Non-pigmented ciliary epithelial cell (primary cell): ENCODE data around the gene APEX1.
"Not testable (repeated sequence)": the region's sequence is repeated elsewhere in the genome, so short reads cannot be mapped to it uniquely, and the experiment has no call there.

Source experiments
- DNase-seq: peaks from one replicate; pipeline ENCODE4 v3.0.0-alpha.2; 2010; ENCODE audit warnings: low read depth

APEX1 gene

DNA sequence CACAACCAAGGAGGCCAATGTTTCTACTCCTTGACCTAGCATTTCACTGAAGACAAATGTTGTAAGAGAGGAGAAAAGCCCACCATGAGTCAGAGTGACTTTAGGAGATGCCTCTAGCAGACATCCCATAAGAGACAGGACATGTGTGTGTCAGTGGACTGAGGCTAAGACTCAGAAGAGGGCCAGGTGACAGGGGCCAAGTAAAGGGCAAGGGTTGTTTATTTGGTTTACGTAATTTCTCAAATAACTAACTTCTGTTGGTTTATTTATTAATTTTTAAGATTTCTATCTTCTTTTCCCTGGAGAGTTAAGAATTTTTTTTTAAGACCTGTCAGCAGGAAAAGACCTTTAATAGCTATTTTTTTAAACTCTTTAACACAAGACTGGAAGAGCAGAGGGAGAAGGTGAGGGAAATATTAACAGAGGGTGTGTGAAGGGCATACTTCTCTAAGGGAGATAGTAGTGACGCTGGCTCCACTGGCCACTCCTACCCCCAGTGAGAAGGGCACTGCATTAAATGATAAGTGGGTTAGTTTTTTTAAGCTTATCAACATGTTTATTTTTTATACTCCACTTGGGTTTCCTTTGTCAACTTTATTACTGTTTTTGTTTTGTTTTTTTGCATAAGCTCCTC, 17.6 kb downstream of the APEX1 start:
- no peak for DNase-seq

- no peak for DNase-seq
These were observed 21.8 kb downstream of the APEX1 start for GRCh38 chr14:20476776-20477175.

DNA sequence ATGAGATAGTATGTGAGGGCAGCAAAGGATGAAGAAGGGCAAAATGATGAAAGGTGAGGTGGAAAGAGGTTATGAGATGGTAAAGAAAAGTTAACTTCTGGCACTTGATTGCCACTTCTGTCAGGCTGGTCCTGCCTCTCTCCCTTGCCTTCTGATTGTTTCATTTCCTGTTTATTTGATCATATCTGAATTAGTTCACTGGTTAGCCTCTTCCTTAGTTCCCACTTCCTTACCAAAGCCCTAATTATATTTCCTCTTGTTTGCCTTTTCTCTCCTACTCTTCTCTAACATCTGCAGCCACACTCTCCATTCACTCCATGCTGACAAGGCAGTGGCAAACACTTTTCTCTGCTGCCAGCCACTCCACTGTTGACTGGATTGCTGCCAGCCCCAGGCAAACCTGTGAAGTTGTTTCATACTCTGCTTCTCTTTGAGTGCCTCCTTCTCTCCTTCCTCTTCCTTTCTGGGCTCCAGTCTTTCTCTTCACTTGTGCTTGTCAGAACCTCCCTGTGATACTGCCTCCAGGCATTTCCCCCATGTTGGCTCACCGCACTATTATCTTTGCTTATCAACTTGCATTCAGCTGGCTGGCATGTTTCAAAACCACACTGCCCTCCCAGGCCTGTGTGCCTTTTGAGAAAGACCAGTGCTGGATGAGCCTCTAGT, 22.3 kb downstream of the APEX1 start:
- no peak for DNase-seq

- no peak for DNase-seq
These were observed 23.9 kb downstream of the APEX1 start for GRCh38 chr14:20478894-20479293.

- no peak for DNase-seq
These were observed 27.4 kb downstream of the APEX1 start for GRCh38 chr14:20482382-20482781.

GRCh38 chr14:20485900-20486299, 30.9 kb downstream of the APEX1 start:
- no peak for DNase-seq

DNA sequence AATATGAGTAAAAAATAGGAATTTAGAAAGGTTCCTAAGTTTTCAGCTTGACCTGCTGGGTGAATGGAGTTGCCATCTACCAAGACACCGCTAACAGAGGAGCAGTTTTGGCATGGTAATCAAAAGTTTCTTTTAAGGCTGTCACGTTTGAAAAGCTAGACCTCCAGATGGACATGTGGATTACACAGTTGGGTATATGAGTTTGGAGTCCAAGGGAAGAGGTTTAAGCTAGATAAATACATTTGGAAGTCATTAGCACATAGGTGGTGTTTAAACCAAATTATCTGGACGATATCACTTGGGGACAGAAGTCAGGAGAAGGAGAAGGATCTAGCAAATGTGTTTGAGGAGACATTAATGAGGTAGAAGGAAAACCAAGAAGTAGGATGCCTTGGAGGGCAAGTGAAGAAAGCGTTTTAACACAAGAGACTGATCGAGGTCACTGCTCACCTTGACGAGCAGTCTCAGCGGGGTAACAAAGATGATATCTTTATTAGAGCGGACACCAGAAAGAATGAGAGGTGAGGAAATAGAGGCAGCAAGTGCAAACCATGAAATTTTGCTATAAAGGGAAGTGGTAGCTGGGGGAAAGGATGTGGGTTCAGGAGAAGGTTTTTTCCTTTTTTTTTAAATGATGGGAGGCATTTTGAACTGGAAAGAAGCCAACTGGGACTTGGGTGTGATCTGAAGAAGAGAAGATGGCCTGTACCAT, 31.8 kb downstream of the APEX1 start:
- no peak for DNase-seq

DNA sequence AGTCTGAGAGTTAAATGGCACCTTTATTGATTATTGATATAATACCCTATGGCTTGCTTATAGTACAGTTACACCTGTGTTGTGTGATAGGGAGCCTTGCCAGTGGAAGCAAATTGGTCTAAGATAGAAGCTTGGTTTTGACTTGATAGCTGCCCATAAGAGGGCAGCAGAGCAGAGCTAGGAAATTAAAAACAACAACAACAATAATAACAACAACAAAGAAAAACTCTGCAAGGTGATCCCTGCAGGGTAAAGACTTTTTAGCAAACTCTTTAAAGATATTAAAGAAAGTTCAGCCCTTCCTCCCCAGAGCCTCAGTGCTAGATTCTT, 32.3 kb downstream of the APEX1 start:
- no peak for DNase-seq

DNA sequence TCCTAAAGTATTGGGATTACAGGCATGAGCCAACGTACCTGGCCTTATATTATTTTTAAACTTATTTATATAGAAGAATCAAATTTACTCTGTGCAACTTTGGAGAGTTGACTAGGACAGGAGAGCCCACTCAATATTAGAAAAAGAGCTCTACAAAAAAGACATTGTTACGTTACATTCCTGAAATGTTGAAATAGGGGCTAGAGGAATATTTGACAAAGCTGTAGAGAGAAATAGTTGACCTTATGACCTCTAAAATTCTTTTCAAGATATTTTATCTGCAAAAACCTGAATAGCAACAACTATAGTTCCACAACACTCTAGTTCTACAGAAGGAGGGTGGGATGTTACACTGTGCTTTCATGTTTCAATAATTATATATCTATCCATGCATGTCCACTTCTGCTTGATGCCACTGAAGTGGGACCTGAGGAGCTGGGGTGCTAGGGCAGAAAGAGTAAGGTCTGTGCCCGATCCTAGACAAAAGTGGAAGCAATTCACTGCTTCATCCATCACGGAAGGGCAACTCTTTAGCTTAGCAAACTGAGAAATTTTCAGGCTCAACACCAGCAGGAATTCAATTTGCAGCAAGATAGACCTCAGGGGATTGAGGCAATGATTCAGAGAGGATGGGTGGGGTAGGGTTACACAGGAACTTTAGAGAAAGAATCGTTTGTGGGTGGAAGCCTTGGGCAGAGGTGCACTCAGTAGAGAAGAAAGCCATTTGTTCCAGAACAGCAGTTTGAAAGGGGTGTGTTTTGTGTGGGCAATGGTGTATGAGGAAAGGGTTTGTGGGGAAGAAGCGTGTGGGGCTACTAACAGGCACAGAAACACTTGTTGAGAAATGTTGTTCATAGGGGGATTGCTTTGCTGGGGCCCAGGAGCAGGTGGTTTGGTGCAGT, 34.3 kb downstream of the APEX1 start:
- DNase-seq: no peak

GRCh38 chr14:20490563-20490962, 35.5 kb downstream of the APEX1 start:
- no peak for DNase-seq

- DNase-seq: no peak
These were observed 37.5 kb downstream of the APEX1 start for GRCh38 chr14:20492486-20492885.

GRCh38 chr14:20493634-20494033, 38.6 kb downstream of the APEX1 start:
- DNase-seq: no peak

DNA sequence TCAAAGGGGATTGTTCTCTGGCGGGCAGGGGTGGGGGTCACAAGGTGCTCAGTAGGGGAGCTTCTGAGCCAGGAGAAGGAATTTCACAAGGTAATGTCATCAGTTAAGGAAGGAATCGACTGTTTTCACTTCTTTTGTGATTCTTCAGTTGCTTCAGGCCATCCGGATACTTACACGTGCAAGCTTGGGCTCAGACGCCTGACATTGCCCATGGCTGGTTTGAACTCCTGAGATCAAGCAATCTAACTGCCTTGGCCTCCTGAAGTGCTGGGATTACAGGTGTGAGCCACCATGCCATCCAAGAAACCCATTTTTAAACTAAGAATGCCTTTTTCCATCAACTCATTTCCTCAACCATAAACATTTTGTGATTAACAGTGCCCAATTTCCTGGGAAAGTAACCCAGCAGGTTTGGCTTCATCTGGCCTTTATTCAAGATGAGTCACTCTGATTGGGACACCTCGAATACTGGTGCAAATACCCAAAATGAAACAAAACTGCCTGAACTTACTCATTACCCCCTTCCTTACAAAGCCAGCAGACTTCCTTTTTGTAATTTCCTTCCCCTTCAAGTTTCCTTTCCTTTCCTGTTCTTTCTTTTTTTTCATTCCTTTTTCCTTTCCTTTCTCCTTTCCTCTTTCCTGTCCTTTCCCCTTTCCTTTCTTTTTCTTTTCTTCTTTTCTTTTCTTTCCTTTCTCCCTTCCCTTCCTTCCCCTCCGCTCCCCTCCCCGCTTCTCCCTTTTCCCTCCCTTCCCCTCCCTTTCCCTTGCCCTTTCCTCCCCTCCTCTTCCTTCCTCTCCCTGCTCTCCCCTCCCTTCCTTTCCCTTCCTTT, 40.1 kb downstream of the APEX1 start:
- no peak for DNase-seq

DNA sequence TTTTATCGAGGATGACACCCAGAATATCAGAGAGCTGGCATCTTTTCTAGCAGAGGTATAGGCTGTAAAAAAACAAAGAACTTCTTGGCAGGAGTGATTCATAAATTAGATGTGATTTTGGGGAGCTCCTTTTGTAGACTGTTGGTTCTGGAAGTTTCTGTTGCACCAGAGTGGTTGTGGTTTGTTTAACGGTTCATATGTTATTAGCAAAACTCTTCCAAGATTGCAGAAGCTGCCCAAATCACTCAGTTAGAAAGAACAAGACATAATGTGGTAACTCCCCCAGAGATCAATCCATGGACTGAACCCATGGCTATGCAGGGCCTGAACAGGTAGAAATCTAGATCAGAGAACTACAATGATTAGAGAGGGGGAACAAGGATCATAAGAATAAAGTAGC, 43.6 kb downstream of the APEX1 start:
- DNase-seq: no peak

DNA sequence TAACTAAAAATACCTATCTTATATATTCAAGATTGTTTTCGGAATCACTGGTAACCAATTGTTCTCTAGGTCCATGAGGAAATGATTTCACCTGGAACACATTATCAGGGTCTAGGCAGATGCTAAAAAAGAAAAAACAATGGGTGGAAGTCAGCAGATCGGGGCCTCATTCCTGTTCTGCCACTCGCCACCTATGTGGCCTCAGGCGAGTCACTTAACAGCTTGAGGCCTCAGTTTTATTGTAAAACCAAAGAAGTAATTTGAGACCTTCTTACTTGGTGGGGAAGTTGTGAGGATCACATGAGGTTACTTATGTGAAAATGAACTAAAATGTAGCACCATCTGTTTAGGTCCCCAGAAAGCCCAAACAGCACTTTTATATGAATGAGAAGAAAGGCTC, 44.1 kb downstream of the APEX1 start:
- DNase-seq: no peak

GRCh38 chr14:20499881-20500280, 44.9 kb downstream of the APEX1 start:
- no peak for DNase-seq

- no peak for DNase-seq
These were observed 46.3 kb downstream of the APEX1 start for GRCh38 chr14:20501346-20501745.

- DNase-seq: no peak
These were observed 48.9 kb downstream of the APEX1 start for GRCh38 chr14:20503898-20504297.

- DNase-seq: not testable (repeated sequence)
These were observed 51.2 kb downstream of the APEX1 start for GRCh38 chr14:20506276-20506675.

- not testable (repeated sequence) for DNase-seq
These were observed 51.7 kb downstream of the APEX1 start for GRCh38 chr14:20506752-20507151.
